GM18867 (cell line): ENCODE data around the gene COMP.

Experiments
- ATAC-seq: cut with Tn5 transposase; IDR thresholded peaks from one replicate; pipeline ENCODE4 v1.9.1; 2021; ENCODE audit warnings: mild to moderate bottlenecking, moderate library complexity; ENCODE audit not compliant: unreplicated experiment

The COMP gene

DNA sequence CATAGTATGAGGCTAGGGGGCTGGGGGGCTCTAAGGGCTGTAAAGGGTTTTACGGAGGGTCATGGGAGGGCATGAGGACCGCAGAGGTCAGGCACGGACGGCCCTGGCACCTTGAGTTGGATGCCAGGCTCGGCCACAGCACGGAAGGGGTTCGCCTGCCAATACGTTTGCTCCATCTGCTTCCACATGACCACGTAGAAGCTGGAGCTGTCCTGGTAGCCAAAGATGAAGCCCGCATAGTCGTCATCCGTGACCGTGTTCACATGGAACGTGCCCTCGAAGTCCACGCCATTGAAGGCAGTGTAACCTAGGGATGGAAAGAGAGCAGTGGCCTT is 6.4 kb downstream of the COMP start:
- no peak for ATAC-seq

DNA sequence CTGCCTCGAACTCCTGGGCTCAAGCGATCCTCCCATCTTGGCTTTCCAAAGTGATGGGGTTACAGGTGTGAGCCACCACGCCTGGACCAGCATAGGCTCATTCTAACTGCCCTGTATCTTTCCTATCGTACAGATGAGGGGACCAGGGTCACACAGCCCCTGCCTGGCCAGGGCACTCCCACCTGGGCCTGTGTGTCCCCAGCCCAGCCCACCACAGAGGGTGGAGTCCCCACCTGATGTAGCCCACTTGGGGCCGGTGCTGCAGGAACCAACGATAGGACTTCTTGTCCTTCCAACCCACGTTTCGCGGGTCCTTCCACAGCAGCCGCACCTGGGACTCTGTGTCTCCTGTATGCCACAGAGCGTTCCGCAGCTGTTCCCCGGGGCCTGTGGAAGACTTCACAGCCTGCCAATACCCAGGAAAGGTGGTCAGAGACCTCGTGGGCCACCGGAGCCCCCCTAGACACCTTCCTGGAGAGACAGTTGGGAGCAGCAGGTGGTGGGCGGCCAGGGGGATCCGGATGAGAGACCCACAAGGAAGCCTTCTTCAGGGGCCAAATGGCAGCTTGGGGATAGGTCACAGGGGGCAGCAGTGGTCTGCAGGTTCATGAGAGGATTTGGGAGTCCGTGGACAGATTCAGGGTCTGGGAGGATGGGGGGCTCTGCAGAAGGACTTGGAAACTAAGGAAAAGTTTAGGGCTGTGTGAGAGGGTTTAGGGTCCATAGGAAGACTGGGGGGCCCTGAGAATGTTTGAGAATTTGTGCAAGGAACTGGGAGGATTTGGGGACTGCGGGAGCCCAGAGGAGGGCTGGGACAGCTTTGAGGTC is 6.9 kb downstream of the COMP start:
- no peak for ATAC-seq

GRCh38 chr19:18782559-18783225 is 8.4 kb downstream of the COMP start:
- no peak for ATAC-seq

- no peak for ATAC-seq
Measured at GRCh38 chr19:18781885-18782527, 9.1 kb downstream of the COMP start.

DNA sequence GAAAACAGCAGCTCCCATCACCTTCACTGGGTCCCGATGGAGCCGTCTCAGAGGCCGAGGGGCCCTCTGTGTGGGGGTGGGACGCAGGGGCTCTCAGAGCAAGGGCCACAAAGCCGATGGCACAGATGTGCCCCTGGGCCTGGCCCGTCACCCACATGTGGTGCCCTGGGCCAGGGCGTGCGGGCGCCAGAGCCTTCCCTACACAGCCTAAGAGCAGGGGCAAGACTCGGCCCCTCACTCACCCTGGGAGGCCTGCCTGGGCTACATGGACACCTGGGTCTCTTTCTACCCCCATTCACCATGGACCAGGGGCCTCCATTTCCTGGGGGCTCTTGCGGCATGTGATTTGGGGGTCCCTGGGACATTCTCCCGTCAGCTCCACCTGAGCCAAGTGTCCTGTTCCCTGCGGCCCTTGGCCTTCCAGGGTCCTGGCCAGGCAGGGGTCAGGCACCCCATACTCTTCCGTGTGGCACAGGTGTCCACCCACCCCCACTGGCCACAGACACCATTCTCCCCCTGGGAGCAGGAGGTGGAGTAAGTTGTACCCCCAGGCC is 10.0 kb downstream of the COMP start:
- ATAC-seq = no peak

- no peak for ATAC-seq
Measured at GRCh38 chr19:18780631-18781030, 10.5 kb downstream of the COMP start.

- ATAC-seq = no peak
Measured at GRCh38 chr19:18780081-18780480, 11.0 kb downstream of the COMP start.

- ATAC-seq = no peak
Measured at GRCh38 chr19:18778826-18779495, 12.1 kb downstream of the COMP start.

GRCh38 chr19:18778076-18778389 is 13.1 kb downstream of the COMP start:
- ATAC-seq = no peak

DNA sequence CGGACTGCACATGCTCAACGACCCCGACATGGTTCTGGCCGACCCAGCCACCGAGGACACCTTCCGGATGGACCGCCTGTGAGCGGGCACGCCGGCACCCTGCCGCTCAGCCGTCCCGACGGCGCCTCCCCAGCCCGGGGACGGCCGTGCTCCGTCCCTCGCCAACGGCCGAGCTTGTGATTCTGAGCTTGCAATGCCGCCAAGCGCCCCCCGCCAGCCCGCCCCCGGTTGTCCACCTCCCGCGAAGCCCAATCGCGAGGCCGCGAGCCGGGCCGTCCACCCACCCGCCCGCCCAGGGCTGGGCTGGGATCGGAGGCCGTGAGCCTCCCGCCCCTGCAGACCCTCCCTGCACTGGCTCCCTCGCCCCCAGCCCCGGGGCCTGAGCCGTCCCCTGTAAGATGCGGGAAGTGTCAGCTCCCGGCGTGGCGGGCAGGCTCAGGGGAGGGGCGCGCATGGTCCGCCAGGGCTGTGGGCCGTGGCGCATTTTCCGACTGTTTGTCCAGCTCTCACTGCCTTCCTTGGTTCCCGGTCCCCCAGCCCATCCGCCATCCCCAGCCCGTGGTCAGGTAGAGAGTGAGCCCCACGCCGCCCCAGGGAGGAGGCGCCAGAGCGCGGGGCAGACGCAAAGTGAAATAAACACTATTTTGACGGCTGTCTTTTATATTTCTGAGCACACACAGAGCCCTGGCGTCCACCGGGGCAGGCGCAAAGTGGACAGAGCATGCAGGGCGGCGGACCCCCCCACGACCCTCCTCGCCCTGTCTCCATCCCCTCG is 13.6 kb downstream of the COMP start:
- ATAC-seq = no peak

- no peak for ATAC-seq
Measured at GRCh38 chr19:18776736-18777135, 14.4 kb downstream of the COMP start.

GRCh38 chr19:18776288-18776594 is 14.9 kb downstream of the COMP start:
- ATAC-seq = no peak

- no peak for ATAC-seq
Measured at GRCh38 chr19:18775586-18776287, 15.4 kb downstream of the COMP start.

GRCh38 chr19:18774782-18775444 is 16.2 kb downstream of the COMP start:
- no peak for ATAC-seq

DNA sequence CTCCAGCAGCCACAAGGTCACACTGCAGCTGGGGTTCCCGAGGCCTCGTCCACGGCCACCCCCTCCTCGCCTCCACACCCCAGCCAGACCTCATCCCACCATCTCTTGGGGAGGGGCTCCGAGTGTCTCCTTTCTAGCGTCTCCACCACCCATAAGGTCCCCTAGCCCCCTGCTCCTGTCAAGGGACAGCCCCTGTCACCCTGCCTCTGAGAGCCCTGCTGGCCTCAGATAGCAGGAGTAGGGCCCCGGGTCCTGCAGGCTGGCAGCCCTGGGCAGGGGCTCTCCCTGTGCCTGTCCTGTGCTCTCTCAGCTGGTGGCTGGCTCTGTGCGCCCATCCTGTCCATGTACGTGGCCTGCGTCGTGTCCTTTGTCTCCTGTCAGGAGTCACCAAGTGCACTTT is 17.0 kb downstream of the COMP start:
- ATAC-seq = no peak

GRCh38 chr19:18773682-18774081 is 17.4 kb downstream of the COMP start:
- ATAC-seq = no peak

DNA sequence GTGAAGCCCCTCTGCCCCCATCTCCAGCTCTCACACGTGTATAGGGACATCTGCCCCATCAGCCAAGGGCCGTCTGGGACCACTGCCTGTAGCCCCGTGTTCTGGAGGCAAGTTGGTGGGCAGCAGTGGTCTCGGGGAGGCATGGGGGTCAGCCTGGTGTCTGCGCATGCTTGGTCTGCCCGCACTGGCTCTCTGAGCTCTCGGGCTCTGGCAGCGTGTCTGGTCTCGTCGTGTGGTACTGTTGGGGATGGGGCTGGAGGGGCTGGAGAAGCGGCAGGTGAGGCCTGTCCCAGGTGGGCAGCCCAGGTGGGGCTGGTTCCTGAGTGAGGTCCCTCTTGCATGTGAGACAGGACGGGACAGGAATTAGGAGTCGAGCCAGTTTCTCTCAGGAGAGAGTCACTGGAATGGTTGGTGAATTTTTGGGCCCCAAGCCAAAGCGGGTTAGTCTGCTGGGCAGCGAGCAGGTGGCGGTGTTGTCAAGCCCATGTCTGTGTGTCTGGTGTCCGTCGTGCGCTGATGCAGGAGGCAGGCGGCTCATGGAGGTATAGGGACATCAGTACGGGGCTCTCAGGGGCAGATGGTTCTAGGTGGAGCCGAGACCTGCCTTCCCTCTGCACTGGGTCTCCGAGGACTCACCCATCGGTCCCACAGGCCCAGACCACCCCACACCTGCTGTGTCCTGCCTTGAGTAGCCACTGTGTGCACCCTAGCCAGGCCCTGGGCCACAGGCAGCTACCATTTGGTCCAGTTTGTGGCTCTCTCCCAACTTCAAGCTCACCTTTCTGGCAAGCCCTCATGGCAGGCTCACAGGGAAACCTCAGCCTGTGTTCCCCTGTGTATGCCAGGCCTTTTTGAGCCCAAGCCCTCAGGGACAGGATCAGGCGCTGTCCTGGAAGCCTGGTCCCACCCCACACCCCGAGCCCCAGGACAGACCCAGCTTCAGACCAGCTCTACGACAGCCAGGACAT is 18.2 kb downstream of the COMP start:
- no peak for ATAC-seq
